HUES6 (cell line): ENCODE data around the gene AMN.

Experiments
- H3K27ac ChIP-seq: 2 replicates; pipeline ENCODE4 v1.7.0; 2013; ENCODE audit warnings: low read depth, mild to moderate bottlenecking, low read length, inconsistent platforms
- H3K27me3 ChIP-seq: 2 replicates; pipeline ENCODE4 v1.6.1; 2013; ENCODE audit warnings: low read length; ENCODE audit not compliant: control insufficient read depth, insufficient read depth
- H3K36me3 ChIP-seq: 2 replicates; pipeline ENCODE4 v1.6.1; 2013; ENCODE audit warnings: low read length; ENCODE audit not compliant: control insufficient read depth, insufficient read depth
- H3K4me1 ChIP-seq: 2 replicates; pipeline ENCODE4 v1.6.1; 2013; ENCODE audit warnings: low read length; ENCODE audit not compliant: control insufficient read depth, insufficient read depth
- H3K4me3 ChIP-seq: 2 replicates; pipeline ENCODE4 v1.5.1; 2013; ENCODE audit warnings: low read depth, low read length
- H3K9ac ChIP-seq: one replicate; pipeline ENCODE4 v1.6.1; 2013; ENCODE audit warnings: mild to moderate bottlenecking, low read length
- H3K9me3 ChIP-seq: 2 replicates; pipeline ENCODE4 v1.6.1; 2013; ENCODE audit warnings: low read depth, low read length; ENCODE audit not compliant: control insufficient read depth, insufficient read depth

The AMN gene

DNA sequence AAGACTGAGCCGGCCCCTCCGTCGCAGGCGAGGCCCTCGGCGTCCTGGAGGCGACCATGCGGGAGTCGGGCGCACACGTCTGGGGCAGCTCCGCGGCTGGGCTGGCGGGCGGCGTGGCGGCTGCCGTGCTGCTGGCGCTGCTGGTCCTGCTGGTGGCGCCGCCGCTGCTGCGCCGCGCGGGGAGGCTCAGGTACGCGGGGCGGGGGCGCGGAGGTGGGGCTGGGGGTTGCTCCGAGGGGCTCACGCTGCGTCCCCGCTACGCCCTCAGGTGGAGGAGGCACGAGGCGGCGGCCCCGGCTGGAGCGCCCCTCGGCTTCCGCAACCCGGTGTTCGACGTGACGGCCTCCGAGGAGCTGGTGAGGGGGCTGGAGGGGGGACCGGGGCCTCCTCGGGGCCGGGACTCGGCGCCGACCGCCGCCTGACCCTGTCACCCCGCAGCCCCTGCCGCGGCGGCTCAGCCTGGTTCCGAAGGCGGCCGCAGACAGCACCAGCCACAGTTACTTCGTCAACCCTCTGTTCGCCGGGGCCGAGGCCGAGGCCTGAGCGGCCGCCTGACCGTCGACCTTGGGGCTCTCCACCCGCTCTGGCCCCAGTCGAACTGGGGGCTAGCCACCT, 7.8 kb downstream of the AMN start:
- H3K9ac ChIP-seq: no peak overlapping the region
- peaks cover 68% of the 10 kb centered on the region for H3K27me3 ChIP-seq
- no peak overlapping the region for H3K27ac ChIP-seq
- H3K36me3 ChIP-seq: peaks cover 12% of the 10 kb centered on the region
- no peaks in the 10 kb centered on the region for H3K9me3 ChIP-seq
- peaks cover 17% of the 10 kb centered on the region for H3K4me1 ChIP-seq
- peak overlapping the region; percentile 92 for H3K4me3 ChIP-seq

GRCh38 chr14:102930753-102931579, 8.5 kb downstream of the AMN start:
- Histone ChIP-seq H3K4me3 (peak overlapping the region; percentile 92), H3K27me3 (peaks cover 61% of the 10 kb centered on the region), H3K9ac (no peak overlapping the region), H3K36me3 (peaks cover 14% of the 10 kb centered on the region), H3K4me1 (peaks cover 14% of the 10 kb centered on the region), H3K27ac (no peak overlapping the region), H3K9me3 (no peaks in the 10 kb centered on the region)

- Histone ChIP-seq H3K36me3 (peaks cover 17% of the 10 kb centered on the region), H3K4me1 (peaks cover 11% of the 10 kb centered on the region), H3K4me3 (no peak overlapping the region), H3K9ac (no peak overlapping the region), H3K27me3 (peaks cover 53% of the 10 kb centered on the region), H3K9me3 (no peaks in the 10 kb centered on the region), H3K27ac (no peak overlapping the region)
These were observed 9.3 kb downstream of the AMN start for GRCh38 chr14:102931580-102932285.

- H3K4me3 ChIP-seq: no peak overlapping the region
- H3K36me3 ChIP-seq: peaks cover 25% of the 10 kb centered on the region
These were observed 10.2 kb downstream of the AMN start for GRCh38 chr14:102932484-102933248.

GRCh38 chr14:102933618-102934231, 11.3 kb downstream of the AMN start:
- Histone ChIP-seq H3K4me1 (peaks cover 5% of the 10 kb centered on the region), H3K9ac (no peak overlapping the region), H3K36me3 (peaks cover 36% of the 10 kb centered on the region), H3K27me3 (peaks cover 34% of the 10 kb centered on the region), H3K27ac (no peak overlapping the region), H3K9me3 (no peaks in the 10 kb centered on the region), H3K4me3 (no peak overlapping the region)

More at GRCh38 chr14:102932484-102933248, 10.2 kb downstream of the AMN start:
- H3K9me3 ChIP-seq: no peaks in the 10 kb centered on the region
- H3K27me3 ChIP-seq: peaks cover 44% of the 10 kb centered on the region
- peaks cover 6% of the 10 kb centered on the region for H3K4me1 ChIP-seq
- no peak overlapping the region for H3K9ac ChIP-seq
- H3K27ac ChIP-seq: no peak overlapping the region

GRCh38 chr14:102935756-102936155, 13.3 kb downstream of the AMN start:
- Histone ChIP-seq H3K36me3 (peaks cover 54% of the 10 kb centered on the region), H3K27me3 (peaks cover 14% of the 10 kb centered on the region), H3K27ac (no peak overlapping the region), H3K9ac (no peak overlapping the region), H3K9me3 (no peaks in the 10 kb centered on the region), H3K4me3 (no peak overlapping the region), H3K4me1 (peaks cover under 1% of the 10 kb centered on the region; the same call in 1 of the 2 replicates)

DNA sequence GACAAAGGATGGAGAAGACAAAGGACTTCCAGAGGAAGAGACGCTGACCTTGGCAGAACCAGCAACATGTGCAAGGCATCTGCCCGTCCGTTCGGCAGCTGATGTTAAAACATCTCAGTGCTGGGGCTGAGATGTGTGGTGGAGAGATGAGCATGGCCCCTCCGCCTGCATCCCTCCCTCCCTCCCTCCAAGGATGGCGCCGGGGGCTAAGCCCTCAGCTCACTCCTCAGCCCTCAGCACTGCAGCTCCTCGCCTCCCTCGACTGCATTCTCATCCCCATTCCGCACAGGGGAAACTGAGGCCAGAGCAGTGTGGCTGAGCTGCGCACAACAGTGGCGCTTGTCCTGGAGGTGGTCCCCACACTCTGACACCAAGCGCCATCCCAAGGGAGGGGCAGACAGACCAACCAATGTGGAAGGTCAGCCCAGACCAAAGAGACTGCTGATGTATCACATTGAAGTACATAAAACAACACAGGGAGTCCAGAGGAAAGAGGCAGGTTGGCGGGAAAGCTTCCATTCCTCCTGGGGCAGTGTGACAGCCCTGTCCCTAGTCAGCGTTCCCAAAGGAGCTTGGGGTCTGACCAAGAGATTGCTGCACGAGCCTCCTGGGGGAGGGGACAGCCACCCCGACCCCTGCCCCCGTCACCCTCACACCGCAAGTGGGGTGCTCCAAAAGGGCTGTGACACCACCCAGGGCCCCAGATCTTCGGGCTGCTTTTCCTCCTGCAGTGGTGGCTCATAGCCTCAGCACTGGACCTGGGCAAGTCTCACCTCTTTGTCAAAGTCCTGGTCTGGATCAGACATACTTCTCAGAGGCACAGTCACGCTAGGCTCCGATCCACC, 15.1 kb downstream of the AMN start:
- no peaks in the 10 kb centered on the region for H3K9me3 ChIP-seq
- H3K27me3 ChIP-seq: no peaks in the 10 kb centered on the region
- H3K27ac ChIP-seq: no peak overlapping the region
- peaks cover 71% of the 10 kb centered on the region for H3K36me3 ChIP-seq
- no peak overlapping the region for H3K9ac ChIP-seq
- no peaks in the 10 kb centered on the region for H3K4me1 ChIP-seq
- H3K4me3 ChIP-seq: no peak overlapping the region

DNA sequence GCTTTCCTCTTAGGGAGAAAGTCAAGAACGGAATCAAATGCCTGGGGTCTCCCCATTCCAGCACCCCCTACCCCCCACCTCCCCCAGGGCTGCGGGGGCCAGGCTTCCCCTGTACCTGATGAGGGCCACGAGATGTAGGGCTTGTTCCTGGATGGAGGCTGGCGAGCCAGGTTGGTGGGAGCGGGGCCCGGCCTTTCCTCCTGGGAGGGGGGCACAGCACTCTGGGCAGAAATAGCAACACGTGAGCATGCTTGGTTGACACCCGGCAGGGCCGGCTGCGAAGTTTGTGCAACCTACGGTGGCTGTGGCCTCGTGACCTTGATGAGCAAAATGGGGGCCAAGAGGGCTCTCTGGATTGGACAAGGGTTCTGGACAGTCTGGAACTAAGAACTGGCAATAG, 15.7 kb downstream of the AMN start:
- H3K4me3 ChIP-seq: no peak overlapping the region
- H3K36me3 ChIP-seq: peaks cover 72% of the 10 kb centered on the region
- no peak overlapping the region for H3K27ac ChIP-seq
- H3K27me3 ChIP-seq: no peaks in the 10 kb centered on the region
- H3K4me1 ChIP-seq: no peaks in the 10 kb centered on the region
- no peak overlapping the region for H3K9ac ChIP-seq
- no peaks in the 10 kb centered on the region for H3K9me3 ChIP-seq

GRCh38 chr14:102939329-102939728, 16.9 kb downstream of the AMN start:
- Histone ChIP-seq H3K27ac (no peak overlapping the region), H3K9me3 (no peaks in the 10 kb centered on the region), H3K36me3 (peaks cover 75% of the 10 kb centered on the region), H3K4me1 (no peaks in the 10 kb centered on the region), H3K4me3 (no peak overlapping the region), H3K27me3 (no peaks in the 10 kb centered on the region), H3K9ac (no peak overlapping the region)
